Measurements from ENCODE around the gene SHE. TPM values are rescaled to one million over a fixed set of nuclear protein-coding genes. Genes with fewer than 3 reads are reported as not detected.

SHE gene
- total and polyA plus RNA-seq, 2 experiments from 2014 or later: 0.23 to 0.69 TPM

DNA sequence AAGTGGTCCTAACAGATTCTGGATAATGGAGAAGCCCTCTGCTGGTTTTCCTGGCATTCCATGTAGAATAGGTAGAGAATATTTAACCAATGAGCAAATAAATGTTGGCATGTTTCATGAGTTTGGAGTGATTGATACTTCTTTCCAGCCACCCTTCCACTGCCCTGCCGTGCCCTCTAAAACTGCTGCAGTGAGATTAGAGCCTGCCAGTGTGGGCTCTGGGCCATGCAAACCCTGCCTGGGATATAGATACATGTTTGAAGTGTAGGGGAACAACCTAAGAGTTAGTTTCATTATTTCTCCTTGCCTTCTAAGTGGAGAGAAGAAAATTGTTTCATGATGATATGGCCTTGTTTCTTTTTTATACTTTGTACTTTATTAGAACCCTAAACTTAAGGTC, 45.8 kb upstream of the SHE start (continued):
- TF ChIP-seq, protein P1, sequence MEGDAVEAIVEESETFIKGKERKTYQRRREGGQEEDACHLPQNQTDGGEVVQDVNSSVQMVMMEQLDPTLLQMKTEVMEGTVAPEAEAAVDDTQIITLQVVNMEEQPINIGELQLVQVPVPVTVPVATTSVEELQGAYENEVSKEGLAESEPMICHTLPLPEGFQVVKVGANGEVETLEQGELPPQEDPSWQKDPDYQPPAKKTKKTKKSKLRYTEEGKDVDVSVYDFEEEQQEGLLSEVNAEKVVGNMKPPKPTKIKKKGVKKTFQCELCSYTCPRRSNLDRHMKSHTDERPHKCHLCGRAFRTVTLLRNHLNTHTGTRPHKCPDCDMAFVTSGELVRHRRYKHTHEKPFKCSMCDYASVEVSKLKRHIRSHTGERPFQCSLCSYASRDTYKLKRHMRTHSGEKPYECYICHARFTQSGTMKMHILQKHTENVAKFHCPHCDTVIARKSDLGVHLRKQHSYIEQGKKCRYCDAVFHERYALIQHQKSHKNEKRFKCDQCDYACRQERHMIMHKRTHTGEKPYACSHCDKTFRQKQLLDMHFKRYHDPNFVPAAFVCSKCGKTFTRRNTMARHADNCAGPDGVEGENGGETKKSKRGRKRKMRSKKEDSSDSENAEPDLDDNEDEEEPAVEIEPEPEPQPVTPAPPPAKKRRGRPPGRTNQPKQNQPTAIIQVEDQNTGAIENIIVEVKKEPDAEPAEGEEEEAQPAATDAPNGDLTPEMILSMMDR (conservative IDR thresholded peaks at IDR 0.05; ENCODE audit: low read depth in 2 of 2): no peak
- TF ChIP-seq ZNF331 (CRISPR knock-in tag; IDR thresholded peaks at IDR 0.05; ENCODE audit: low read depth): no peak

DNA sequence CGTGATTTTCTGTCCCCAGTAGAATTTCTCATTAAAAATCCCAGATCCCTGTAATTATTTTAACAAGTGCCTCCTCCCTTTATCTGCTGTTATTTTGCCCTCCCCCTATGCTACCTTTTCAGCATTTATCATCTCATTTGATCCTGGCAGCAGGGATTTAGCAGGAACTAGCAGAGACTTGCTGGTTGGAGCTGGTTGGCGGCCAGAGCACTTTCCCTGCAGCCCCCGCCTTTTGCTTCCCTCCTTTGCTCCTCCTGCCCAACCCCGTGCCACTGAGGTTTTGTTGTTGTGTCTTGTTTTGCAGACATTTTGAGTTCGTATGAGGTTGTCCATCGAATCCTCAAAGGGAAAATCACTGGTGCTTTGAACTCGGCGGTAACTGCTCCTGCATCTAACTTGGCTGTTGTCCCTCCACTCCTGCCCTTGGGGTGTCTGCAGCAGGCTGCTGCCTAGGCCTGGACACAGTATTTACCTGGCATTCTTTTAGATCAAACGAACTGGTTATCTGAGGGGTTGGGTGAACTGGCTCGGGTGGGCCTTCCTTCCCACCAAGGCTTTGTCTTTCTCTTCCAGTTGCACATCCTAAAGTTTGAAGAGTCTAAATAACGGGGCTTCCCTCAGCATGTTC, 45.0 kb upstream of the SHE start:
- 0 out of 2 replicates have a peak, but pooled peaks cover 11% of the 10 kb centered on the region for H3F3A ChIP-seq (replicated peaks; ENCODE audit: low read depth)
- H3K4me1 Mint-ChIP-seq: peaks cover 3% of the 10 kb centered on the region; the same call in 2 of the 3 replicates
- H3K4me3 Mint-ChIP-seq: no peak overlapping the region
- H3K4me3 ChIP-seq: no peak overlapping the region
- H3K4me2 ChIP-seq: no peak overlapping the region
- H3K9me3 Mint-ChIP-seq: no peaks in the 10 kb centered on the region
- DNase-seq (ENCODE audit: low spot score) (no peak), ATAC-seq (no peak)
- H3K4me1 ChIP-seq (ENCODE audit: insufficient read depth): no peaks in the 10 kb centered on the region
- TF ChIP-seq POLR2AphosphoS5 (IDR thresholded peaks at IDR 0.05; ENCODE audit: low read depth) (no peak), JUNB (IDR thresholded peaks at IDR 0.05; ENCODE audit: unreplicated experiment) (no peak), EZH2phosphoT487 (IDR thresholded peaks at IDR 0.05; ENCODE audit: unreplicated experiment) (no peak), EZH2 (IDR thresholded peaks at IDR 0.05; ENCODE audit: low read depth, unreplicated experiment) (no peak), NANOG (IDR thresholded peaks at IDR 0.05; ENCODE audit: borderline replicate concordance) (no peak), STAT1 (IDR thresholded peaks at IDR 0.05; ENCODE audit: unreplicated experiment) (no peak)
- TF ChIP-seq, protein P2, sequence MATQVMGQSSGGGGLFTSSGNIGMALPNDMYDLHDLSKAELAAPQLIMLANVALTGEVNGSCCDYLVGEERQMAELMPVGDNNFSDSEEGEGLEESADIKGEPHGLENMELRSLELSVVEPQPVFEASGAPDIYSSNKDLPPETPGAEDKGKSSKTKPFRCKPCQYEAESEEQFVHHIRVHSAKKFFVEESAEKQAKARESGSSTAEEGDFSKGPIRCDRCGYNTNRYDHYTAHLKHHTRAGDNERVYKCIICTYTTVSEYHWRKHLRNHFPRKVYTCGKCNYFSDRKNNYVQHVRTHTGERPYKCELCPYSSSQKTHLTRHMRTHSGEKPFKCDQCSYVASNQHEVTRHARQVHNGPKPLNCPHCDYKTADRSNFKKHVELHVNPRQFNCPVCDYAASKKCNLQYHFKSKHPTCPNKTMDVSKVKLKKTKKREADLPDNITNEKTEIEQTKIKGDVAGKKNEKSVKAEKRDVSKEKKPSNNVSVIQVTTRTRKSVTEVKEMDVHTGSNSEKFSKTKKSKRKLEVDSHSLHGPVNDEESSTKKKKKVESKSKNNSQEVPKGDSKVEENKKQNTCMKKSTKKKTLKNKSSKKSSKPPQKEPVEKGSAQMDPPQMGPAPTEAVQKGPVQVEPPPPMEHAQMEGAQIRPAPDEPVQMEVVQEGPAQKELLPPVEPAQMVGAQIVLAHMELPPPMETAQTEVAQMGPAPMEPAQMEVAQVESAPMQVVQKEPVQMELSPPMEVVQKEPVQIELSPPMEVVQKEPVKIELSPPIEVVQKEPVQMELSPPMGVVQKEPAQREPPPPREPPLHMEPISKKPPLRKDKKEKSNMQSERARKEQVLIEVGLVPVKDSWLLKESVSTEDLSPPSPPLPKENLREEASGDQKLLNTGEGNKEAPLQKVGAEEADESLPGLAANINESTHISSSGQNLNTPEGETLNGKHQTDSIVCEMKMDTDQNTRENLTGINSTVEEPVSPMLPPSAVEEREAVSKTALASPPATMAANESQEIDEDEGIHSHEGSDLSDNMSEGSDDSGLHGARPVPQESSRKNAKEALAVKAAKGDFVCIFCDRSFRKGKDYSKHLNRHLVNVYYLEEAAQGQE (IDR thresholded peaks at IDR 0.05; ENCODE audit: unreplicated experiment): no peak
- TF ChIP-seq, protein P3, sequence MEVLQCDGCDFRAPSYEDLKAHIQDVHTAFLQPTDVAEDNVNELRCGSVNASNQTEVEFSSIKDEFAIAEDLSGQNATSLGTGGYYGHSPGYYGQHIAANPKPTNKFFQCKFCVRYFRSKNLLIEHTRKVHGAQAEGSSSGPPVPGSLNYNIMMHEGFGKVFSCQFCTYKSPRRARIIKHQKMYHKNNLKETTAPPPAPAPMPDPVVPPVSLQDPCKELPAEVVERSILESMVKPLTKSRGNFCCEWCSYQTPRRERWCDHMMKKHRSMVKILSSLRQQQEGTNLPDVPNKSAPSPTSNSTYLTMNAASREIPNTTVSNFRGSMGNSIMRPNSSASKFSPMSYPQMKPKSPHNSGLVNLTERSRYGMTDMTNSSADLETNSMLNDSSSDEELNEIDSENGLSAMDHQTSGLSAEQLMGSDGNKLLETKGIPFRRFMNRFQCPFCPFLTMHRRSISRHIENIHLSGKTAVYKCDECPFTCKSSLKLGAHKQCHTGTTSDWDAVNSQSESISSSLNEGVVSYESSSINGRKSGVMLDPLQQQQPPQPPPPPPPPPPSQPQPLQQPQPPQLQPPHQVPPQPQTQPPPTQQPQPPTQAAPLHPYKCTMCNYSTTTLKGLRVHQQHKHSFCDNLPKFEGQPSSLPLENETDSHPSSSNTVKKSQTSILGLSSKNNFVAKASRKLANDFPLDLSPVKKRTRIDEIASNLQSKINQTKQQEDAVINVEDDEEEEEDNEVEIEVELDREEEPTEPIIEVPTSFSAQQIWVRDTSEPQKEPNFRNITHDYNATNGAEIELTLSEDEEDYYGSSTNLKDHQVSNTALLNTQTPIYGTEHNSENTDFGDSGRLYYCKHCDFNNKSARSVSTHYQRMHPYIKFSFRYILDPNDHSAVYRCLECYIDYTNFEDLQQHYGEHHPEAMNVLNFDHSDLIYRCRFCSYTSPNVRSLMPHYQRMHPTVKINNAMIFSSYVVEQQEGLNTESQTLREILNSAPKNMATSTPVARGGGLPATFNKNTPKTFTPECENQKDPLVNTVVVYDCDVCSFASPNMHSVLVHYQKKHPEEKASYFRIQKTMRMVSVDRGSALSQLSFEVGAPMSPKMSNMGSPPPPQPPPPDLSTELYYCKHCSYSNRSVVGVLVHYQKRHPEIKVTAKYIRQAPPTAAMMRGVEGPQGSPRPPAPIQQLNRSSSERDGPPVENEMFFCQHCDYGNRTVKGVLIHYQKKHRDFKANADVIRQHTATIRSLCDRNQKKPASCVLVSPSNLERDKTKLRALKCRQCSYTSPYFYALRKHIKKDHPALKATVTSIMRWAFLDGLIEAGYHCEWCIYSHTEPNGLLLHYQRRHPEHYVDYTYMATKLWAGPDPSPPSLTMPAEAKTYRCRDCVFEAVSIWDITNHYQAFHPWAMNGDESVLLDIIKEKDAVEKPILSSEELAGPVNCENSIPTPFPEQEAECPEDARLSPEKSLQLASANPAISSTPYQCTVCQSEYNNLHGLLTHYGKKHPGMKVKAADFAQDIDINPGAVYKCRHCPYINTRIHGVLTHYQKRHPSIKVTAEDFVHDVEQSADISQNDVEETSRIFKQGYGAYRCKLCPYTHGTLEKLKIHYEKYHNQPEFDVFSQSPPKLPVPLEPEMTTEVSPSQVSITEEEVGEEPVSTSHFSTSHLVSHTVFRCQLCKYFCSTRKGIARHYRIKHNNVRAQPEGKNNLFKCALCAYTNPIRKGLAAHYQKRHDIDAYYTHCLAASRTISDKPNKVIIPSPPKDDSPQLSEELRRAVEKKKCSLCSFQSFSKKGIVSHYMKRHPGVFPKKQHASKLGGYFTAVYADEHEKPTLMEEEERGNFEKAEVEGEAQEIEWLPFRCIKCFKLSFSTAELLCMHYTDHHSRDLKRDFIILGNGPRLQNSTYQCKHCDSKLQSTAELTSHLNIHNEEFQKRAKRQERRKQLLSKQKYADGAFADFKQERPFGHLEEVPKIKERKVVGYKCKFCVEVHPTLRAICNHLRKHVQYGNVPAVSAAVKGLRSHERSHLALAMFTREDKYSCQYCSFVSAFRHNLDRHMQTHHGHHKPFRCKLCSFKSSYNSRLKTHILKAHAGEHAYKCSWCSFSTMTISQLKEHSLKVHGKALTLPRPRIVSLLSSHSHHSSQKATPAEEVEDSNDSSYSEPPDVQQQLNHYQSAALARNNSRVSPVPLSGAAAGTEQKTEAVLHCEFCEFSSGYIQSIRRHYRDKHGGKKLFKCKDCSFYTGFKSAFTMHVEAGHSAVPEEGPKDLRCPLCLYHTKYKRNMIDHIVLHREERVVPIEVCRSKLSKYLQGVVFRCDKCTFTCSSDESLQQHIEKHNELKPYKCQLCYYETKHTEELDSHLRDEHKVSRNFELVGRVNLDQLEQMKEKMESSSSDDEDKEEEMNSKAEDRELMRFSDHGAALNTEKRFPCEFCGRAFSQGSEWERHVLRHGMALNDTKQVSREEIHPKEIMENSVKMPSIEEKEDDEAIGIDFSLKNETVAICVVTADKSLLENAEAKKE (CRISPR knock-in tag; IDR thresholded peaks at IDR 0.05): no peak
- H3K36me3 Mint-ChIP-seq (ENCODE audit: low read depth): peaks cover 33% of the 10 kb centered on the region
- H3K79me2 ChIP-seq (replicated peaks; ENCODE audit: insufficient read depth): peaks cover 3% of the 10 kb centered on the region; the same call in 1 of the 2 replicates
- H3K27me3 ChIP-seq (ENCODE audit: insufficient read depth): no peaks in the 10 kb centered on the region
- H2AFZ ChIP-seq: no peak overlapping the region
- H4K20me1 ChIP-seq (replicated peaks; ENCODE audit: insufficient read depth): peaks cover 16% of the 10 kb centered on the region
- peaks cover 3% of the 10 kb centered on the region for H3K27me3 Mint-ChIP-seq (ENCODE audit: insufficient read depth, low read depth, poor library complexity)
- H3K9me2 ChIP-seq (ENCODE audit: insufficient read depth): no peaks in the 10 kb centered on the region
- peaks cover 21% of the 10 kb centered on the region; the same call in 1 of the 2 replicates for H3K36me3 ChIP-seq (ENCODE audit: insufficient read depth)
- H3K27ac Mint-ChIP-seq: no peak overlapping the region
- no peak overlapping the region for H3K27ac ChIP-seq (ENCODE audit: low read depth)
